Measurements from ENCODE around the gene KCNMA1.

KCNMA1 gene

DNA sequence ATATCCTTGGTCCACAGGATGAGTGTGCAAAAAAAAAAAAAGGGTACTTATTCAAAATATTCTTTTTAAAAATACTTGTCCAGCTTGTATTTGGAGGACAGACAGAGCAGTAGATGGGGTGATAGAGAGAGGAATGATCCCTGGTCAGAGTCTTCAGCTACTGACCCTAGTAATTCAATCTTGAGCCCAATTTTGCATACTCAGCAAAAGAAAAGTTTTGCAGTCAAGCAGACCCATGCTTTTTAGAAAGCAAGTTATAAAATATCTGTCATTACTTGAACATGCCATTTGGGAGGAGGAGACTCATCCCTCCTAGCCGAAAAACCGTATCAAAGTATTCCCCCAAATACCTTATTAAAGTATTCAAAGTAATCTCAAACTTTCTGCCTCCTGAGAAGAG, 585.0 kb downstream of the KCNMA1 start:
- Histone ChIP-seq H3K27me3 (no peaks in the 10 kb centered on the region), H3K9me3 (no peaks in the 10 kb centered on the region), H3K36me3 (no peaks in the 10 kb centered on the region), H3K9ac (no peak overlapping the region), H4K20me1 (no peaks in the 10 kb centered on the region), H3K4me2 (no peak overlapping the region), H3K27ac (no peak overlapping the region), H3K4me3 (no peak overlapping the region), H3K4me1 (no peaks in the 10 kb centered on the region)
- TF ChIP-seq Cebpa-rat (IDR thresholded peaks at IDR 0.05): no peak

DNA sequence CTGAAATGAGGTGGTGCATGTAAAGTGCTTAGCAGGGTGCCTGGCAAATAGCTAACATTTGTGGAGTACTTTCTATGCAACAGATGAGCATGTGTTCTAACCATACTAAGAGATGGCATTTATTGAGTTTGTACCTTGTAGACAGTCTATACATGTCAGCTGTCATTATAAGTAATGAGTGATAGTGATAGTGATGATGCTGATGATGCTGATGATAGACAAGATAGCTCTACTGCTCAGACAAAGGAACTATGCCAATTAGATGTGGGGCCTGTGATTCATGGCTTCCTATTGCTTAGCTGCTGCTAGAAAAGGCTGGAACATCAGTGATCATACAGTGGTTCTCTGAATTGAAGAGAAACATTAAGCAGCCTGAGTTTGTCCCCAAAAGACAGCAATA, 585.8 kb downstream of the KCNMA1 start:
- H3K4me2 ChIP-seq: no peak overlapping the region
- H3K9ac ChIP-seq: no peak overlapping the region
- H3K27ac ChIP-seq: no peak overlapping the region
- H3K36me3 ChIP-seq: no peaks in the 10 kb centered on the region
- no peak for TF ChIP-seq Cebpa-rat (IDR thresholded peaks at IDR 0.05)
- no peaks in the 10 kb centered on the region for H3K4me1 ChIP-seq
- H3K27me3 ChIP-seq: no peaks in the 10 kb centered on the region
- H4K20me1 ChIP-seq: no peaks in the 10 kb centered on the region
- H3K4me3 ChIP-seq: no peak overlapping the region
- no peaks in the 10 kb centered on the region for H3K9me3 ChIP-seq

DNA sequence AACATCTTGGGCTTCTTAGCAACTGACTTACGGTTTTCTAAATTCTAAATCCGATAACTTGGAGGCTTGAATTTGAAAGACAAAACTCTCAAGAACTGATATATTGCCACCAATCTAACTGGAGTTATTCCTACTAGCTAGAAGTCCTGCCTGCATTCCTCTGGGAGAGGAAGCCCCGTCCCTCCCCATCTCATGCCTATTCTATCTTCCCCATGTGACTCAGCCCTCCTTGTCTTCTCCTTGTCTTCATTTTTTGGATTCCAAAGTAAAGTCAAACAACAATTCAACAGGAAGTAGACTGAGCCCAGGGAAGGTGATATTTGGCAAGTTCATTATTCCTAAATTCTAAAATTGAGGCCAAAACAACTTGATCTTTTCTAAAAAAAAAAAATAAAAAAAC, 587.7 kb downstream of the KCNMA1 start:
- H4K20me1 ChIP-seq: no peaks in the 10 kb centered on the region
- no peak overlapping the region for H3K27ac ChIP-seq

DNA sequence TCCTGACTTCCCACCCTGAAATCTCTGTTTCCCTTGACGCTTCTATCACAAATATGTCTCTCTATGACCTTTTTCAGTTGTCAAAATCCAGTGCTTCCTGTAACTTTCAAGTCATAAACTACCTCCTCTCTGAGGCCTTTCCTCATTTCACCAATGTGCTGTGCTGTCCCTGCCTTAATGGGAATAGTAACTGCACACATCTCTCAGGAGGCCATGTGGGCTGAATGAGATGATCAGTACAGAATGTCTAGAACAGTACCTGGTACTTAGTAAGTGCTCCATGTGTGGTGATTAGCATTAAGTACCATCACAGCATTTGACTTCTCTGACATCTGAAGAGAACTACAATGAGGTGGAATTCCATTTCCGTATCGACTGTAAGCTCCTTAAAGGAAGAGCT, 588.5 kb downstream of the KCNMA1 start:
- Histone ChIP-seq H3K4me3 (no peak overlapping the region), H3K27ac (no peak overlapping the region), H4K20me1 (no peaks in the 10 kb centered on the region), H3K9ac (no peak overlapping the region), H3K9me3 (no peaks in the 10 kb centered on the region), H3K4me2 (no peak overlapping the region), H3K36me3 (no peaks in the 10 kb centered on the region), H3K4me1 (no peaks in the 10 kb centered on the region), H3K27me3 (no peaks in the 10 kb centered on the region)
- no peak for TF ChIP-seq Cebpa-rat (IDR thresholded peaks at IDR 0.05)

More for the DNA sequence above, 587.7 kb downstream of the KCNMA1 start:
- Histone ChIP-seq H3K9me3 (no peaks in the 10 kb centered on the region), H3K27me3 (no peaks in the 10 kb centered on the region), H3K4me1 (no peaks in the 10 kb centered on the region), H3K4me3 (no peak overlapping the region), H3K4me2 (no peak overlapping the region), H3K9ac (no peak overlapping the region), H3K36me3 (no peaks in the 10 kb centered on the region)
- no peak for TF ChIP-seq Cebpa-rat (IDR thresholded peaks at IDR 0.05)

DNA sequence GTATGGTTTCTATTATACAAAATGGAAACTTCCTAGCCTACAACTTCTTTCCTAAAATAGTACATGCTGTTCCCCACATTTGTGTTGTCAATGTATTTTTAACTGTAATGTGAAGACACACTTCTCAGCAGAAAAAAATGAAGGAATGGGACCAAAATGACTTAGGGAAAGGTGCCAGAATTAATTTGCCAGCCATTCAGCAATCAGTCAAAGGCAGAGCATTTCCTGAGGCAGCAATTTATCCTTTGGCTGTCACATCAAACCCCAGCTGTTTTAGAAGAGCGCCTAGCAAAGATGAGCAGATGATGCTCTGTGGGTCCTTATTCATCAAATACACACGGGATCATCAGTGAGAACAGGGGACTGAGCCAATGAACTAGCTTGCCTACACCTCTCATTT, 592.5 kb downstream of the KCNMA1 start:
- Histone ChIP-seq H3K9ac (no peak overlapping the region), H3K27me3 (no peaks in the 10 kb centered on the region), H3K4me1 (peaks cover 16% of the 10 kb centered on the region), H3K4me2 (no peak overlapping the region), H3K36me3 (no peaks in the 10 kb centered on the region), H3K4me3 (no peak overlapping the region), H3K27ac (no peak overlapping the region), H4K20me1 (no peaks in the 10 kb centered on the region), H3K9me3 (no peaks in the 10 kb centered on the region)
- TF ChIP-seq Cebpa-rat (IDR thresholded peaks at IDR 0.05): no peak

DNA sequence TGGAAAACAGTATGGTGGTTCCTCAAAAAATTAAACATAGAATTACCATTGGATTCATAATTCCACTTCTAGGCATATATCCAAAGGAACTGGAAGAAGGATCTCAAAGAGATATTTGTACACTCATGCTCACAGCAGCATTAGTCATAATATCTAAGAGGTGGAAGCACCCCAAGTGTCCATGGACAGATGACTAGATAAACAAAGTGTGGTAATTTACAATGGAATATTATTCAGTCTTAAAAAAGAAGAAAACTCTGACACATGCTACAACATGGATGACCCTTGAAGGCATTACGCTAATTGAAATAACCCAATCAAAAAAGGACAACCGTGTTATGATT, 594.2 kb downstream of the KCNMA1 start:
- Histone ChIP-seq H4K20me1 (no peaks in the 10 kb centered on the region), H3K27ac (no peak overlapping the region), H3K4me1 (peaks cover 16% of the 10 kb centered on the region), H3K9ac (no peak overlapping the region), H3K27me3 (no peaks in the 10 kb centered on the region), H3K36me3 (no peaks in the 10 kb centered on the region), H3K9me3 (no peaks in the 10 kb centered on the region), H3K4me3 (no peak overlapping the region), H3K4me2 (no peak overlapping the region)
- no peak for TF ChIP-seq Cebpa-rat (IDR thresholded peaks at IDR 0.05)

DNA sequence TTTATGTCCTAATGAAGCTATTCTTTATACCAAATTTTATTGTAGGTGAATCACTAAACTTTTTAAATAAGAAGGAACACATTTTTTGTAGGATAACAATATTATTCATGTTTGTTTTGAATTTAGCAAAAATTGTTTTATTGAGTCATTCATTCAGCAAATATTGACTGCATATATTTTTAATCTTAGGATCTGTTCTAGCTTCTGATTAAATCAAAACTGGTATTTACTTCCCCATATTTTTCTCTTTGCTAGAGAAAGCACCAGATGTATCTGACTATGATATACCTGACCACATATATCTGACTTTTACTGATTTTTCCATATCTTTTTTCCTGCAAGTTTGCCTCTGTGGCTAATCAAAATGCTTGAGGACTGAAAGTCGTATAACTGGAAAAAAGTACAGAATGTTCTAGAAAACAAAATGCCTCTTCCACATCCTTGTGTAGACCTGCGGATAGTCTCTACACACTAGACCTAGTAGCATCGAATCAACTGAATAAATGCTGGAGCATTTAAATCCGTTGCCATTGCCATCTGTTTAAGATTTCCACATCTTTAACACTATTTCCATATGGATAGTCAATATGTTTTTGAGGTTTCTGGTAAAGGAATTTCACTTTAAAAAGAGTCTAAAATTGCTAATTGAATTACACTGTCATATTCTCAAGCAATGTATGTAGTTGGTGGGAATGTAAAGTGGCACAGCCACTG, 594.7 kb downstream of the KCNMA1 start:
- no peaks in the 10 kb centered on the region for H3K36me3 ChIP-seq
- H3K4me3 ChIP-seq: no peak overlapping the region
- H3K27ac ChIP-seq: no peak overlapping the region
- H4K20me1 ChIP-seq: no peaks in the 10 kb centered on the region
- H3K9me3 ChIP-seq: no peaks in the 10 kb centered on the region
- H3K27me3 ChIP-seq: no peaks in the 10 kb centered on the region
- H3K4me1 ChIP-seq: peaks cover 20% of the 10 kb centered on the region
- H3K9ac ChIP-seq: no peak overlapping the region
- no peak for TF ChIP-seq Cebpa-rat (IDR thresholded peaks at IDR 0.05)
- no peak overlapping the region for H3K4me2 ChIP-seq

DNA sequence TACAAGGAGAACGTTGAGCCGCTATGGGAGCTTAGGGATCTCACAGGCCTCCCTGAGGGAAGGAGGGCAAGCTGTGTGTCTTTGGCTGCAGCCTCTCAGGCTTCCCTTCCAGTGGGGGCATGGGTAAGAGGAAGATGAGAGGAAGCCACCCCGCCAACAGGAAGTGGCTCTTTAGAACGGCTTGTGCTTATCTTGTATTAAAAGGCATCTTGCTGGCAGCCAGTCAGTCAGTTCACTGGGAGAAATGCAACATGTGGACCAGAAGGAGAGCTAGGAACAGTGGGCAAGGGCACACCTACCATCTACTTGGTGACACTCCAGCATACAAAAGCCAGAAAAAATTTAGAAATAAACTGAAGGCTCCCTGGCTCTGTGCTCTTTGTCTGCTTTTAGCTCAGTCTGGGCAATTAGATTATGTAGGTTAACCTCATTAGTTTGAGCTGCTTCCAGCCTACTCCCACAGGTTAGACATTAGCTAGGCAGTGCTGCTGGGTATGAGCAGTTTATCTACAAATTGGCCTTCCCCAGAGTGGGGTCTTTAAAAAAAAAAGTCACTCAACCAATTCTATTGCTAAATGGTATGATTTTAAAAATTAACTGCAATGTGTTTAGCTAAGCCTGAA, 595.9 kb downstream of the KCNMA1 start:
- Histone ChIP-seq H3K4me3 (peak overlapping the region; percentile 45; the same call in 1 of the 2 replicates), H4K20me1 (no peaks in the 10 kb centered on the region), H3K27me3 (no peaks in the 10 kb centered on the region), H3K27ac (peak overlapping the region; percentile 74), H3K36me3 (no peaks in the 10 kb centered on the region), H3K4me1 (peaks cover 29% of the 10 kb centered on the region), H3K9me3 (no peaks in the 10 kb centered on the region), H3K4me2 (peak overlapping the region; percentile 79), H3K9ac (peak overlapping the region; percentile 62)
- no peak for TF ChIP-seq Cebpa-rat (IDR thresholded peaks at IDR 0.05)

DNA sequence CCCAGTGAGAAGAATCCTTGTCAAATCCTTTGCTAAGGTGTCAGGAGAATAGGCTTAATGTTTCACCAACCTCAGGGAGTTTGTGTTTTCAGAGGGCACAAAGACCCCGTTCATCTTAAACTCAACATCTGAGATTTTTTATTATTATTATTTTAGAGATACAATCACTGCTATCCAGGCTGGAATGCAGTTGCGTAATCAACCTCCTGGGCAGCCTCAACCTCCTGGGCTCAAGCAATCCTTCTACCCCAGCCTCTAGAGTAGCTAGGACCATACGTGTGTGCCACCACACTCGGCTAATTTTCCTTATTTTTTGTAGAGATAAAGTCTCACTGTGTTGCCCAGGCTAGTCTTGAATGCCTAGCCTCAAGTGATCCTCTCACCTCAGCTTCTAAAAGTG, 599.2 kb downstream of the KCNMA1 start:
- Histone ChIP-seq H3K36me3 (no peaks in the 10 kb centered on the region), H3K4me2 (no peak overlapping the region), H3K27me3 (no peaks in the 10 kb centered on the region), H3K9me3 (no peaks in the 10 kb centered on the region), H3K4me1 (peaks cover 29% of the 10 kb centered on the region), H3K27ac (no peak overlapping the region), H3K4me3 (no peak overlapping the region), H4K20me1 (no peaks in the 10 kb centered on the region), H3K9ac (no peak overlapping the region)
- peak; percentile 83 for TF ChIP-seq Cebpa-rat (IDR thresholded peaks at IDR 0.05)

DNA sequence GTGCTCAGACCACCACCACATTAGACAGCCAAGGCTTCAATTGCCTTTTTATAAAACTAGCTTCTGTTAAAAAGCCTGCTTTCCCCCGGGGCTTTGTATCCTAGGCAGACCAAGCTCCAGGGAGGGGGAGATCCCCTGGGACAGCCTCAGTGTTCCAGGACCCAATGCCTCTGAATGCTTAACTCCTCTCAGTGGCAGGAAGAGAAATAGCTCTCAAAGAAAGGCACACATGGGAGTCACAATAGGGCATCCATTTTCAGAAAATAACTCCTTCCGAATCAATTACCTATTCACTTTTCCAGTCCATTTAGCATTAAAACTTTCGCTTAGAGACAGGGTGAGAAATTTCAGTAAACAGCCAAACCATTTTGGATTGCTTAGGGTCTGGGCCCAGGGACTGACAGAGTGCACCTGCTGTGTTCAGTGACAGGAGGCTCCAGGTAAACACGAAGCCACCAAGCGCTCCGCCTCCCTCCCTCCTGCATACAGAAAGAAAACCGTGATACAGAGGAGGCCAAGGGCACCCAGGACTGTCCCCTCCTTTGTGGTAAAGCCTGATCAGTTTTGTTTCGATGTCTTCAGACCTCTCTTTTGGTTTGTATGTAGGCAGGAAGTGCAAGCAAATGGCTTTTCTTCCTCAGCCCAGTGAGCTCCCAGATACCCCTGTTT, 599.7 kb downstream of the KCNMA1 start:
- Histone ChIP-seq H3K4me3 (no peak overlapping the region), H4K20me1 (no peaks in the 10 kb centered on the region), H3K9ac (no peak overlapping the region), H3K9me3 (no peaks in the 10 kb centered on the region), H3K27ac (no peak overlapping the region), H3K4me1 (peaks cover 29% of the 10 kb centered on the region), H3K27me3 (no peaks in the 10 kb centered on the region), H3K4me2 (peak overlapping the region; percentile 53), H3K36me3 (no peaks in the 10 kb centered on the region)
- no peak for TF ChIP-seq Cebpa-rat (IDR thresholded peaks at IDR 0.05)
